ENCODE measurements around the gene RUFY3.
"Not testable (repeated sequence)": the region's sequence is repeated elsewhere in the genome, so short reads cannot be mapped to it uniquely, and the experiment has no call there.

RUFY3 gene

DNA sequence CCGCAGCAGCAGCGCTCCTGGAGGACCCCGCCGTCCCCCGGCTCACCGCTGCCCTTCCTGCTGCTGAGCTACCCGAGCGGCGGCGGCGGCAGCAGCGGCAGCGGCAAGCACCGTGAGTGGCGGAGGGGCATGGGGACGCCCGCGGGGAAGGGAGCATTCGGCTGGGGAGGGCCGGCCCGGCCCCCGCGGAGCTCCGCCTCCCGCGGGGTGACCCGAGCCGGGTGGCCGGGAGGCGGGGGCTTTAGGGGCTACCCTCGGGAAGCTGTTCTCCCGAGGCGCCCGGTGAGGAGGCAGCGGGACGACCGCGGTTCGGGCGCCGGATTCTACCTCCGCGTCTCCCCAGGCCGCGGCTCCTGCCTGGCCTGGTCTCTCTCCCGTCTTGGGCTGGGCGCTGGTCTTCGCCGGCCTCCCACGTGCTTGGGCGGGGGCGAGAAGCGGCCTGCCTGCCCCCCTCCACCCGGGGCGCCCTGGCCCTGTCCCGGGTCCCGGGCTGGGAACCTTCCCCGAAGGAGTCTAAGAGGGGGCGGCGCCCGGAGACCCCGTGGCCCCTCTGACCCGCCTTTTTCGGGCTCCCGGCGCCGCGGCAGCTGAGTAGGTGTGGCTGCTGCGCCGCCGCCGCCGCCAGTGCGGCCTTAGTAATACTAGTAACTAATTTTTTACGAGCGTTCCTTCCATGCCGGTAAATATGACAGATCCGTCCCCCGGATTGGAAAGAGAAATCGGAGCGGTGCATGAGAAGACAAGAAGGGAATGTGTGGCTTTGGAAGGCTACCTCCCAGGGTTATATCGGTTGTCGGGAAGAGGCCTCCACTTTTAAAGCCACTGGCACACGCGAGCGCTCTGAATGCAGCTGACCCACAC lies 16.4 kb upstream of the RUFY3 start:
- no peak for DNase-seq (ENCODE audit: low read depth)

DNA sequence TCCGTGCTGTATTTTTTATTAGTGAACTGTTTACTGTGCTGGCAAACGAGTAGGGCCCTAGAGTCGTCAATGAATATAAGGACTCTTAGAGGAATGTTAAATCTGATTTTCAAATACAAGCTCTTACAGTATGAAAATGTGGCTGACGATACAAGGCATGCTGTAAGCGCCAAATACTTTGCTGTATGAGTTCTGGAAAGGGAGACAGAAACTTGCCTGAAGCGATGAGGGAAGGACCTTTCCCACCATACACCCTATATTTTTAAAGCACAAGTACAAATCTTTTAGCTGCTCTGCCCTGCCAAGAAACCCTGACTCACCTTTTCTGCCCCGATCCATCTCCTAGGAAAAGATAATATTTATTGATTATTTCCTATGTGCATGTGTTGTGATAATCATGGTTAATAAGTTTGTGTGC lies 15.7 kb upstream of the RUFY3 start:
- DNase-seq (ENCODE audit: low read depth), result no peak

- no peak for DNase-seq (ENCODE audit: low read depth)
Observed at GRCh38 chr4:70706516-70706915, 15.2 kb upstream of the RUFY3 start.

DNA sequence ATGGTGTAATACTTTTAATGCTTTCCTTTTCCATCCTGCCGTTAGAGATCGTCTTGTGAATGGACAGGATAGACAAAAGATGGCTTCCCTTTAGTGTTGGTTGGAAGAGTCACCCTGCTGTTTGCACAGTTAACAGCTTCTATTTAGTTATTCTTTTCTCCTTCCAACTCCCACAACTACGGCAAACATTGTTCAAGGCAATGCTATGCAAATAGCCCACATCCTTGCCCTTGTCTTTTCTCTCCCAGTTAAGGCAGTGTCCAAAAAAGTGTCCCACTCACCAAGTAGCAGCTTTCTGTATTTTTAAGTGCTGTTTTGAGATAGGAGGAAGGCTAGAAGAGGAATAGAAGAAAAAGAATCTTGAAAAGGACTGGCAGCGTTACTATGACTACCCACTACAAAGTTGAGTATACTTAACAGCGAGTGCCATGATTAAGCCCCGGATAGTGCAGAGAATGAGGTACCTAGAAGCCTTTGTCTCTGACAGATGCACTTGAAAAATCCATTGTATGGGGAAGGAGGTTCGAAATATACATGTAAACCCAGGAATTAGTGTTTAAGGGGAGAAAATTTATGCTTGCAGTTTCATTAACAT lies 12.1 kb upstream of the RUFY3 start:
- no peak for DNase-seq (ENCODE audit: low read depth)

DNA sequence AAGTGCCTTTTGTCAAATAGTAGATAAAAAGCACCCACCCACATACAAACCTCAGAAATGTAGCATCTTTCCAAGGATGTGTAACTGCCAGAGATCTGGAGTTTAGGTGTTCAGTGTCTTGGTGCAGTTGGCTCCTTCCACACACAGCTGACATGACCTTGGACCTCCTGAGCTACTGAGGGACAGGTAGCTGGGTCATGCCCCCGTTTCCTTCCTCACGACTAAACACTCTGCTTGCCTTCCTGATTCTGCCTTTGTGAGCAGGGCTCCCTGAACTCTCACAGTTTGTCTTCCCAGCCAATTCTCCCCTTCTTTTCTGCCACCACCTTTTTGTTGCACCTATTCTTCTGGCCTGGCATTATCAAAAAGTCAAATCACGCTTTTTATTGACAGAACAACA lies 10.2 kb upstream of the RUFY3 start:
- no peak for DNase-seq (ENCODE audit: low read depth)

- no peak for DNase-seq (ENCODE audit: low read depth)
Observed at GRCh38 chr4:70712150-70712549, 9.6 kb upstream of the RUFY3 start.

DNA sequence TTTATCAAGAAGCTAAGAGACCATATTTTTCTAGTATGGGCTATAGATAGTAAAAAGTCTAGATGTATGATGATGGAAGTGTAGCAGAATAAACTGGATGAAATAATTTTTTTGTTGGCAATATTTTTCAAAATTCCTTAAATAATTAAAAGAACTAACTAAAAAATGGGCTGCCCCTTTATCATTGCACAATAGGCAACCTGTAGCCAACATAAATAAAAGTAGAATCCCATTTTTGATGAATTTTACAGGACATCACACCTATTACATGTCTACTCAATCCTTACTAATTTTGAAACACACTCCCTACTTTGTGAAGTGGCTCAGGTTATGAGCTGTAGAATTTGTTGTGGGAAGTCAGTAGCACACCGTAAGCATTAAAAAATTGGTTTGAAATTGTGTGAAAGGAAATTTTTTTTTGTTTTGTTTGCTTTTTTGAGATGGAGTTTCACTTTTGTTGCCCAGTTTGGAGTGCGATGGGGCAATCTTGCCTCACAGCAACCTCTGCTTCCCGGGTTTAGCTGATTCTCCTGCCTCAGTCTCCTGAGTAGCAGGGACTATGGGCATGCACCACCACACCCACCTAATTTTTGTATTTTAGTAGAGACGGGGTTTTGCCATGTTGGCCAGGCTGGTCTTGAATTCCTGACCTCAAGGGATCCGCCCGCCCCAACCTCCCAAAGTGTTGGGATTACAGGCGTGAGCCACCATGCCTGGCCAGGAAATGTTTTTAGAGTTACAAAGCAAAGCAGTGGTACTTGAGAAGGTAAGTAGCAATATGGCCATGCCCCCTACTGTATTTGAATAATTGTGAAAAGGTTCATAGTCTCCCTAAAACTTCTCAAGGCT lies 8.9 kb upstream of the RUFY3 start:
- no peak for DNase-seq (ENCODE audit: low read depth)

DNA sequence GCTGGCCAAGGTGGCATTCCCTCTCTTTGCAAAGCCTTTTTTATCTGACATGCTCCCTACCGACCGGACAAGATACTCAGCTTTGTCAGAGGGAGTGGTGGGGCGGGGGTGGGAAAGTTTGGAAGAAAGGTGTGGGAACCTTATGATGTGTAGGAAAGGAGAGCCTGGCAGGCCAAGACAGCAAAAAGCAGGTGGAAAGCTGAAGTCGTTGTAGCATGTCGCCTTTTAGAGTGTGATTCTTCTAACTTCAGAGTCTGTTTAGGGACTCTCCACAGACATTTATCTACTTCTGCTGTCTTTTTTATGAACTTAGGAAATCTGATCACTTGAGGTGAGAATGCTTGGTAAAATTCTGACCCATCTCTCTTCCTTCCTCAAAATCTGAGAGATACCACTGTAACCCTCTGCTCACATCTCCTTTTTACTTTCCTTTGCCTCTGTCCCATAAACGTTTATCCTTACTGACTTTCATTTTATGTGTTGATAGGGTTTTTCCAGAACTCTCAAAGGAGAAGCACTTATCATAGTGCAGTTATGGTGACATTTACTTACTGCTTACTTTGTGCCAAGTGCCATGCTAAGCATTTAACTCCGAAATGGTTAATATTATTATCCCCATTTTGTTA lies 8.2 kb upstream of the RUFY3 start:
- no peak for DNase-seq (ENCODE audit: low read depth)

DNA sequence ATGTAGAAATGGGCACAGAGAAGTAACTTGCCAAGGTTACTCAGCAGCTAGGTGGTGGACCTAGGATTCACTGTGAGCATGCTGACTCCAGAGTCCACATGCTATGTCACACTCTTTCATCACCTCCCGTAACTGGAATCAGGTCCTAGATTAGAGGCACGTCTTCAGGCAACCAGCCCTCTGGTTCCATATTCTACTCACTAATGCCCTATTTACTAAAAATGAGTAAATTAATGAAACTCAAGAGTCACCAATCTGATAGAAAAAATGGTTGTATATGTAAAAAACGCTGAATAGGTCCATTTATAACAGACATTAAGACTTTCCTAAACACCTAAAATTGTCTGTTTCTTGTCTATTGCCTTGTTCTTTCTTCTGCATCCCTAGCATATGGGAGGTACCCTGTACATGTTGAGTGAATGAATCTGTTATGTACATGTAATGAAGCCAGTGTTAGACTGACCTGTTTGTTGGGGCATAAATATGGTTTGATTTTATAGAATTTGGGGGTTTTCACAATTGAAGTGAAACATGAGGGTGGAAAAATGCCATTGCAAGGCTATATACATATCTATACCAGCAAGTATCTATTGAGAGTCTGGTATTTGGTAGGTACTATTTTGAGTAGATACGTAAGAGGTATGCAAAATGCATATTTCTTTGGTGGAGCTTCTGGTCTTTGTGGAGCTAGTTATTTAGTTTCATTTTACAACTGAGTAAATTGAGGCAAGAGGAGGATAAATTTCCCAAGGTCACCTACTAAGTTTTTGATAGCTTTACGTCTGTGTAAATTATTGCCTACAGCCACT lies 7.5 kb upstream of the RUFY3 start:
- DNase-seq (ENCODE audit: low read depth), result no peak

DNA sequence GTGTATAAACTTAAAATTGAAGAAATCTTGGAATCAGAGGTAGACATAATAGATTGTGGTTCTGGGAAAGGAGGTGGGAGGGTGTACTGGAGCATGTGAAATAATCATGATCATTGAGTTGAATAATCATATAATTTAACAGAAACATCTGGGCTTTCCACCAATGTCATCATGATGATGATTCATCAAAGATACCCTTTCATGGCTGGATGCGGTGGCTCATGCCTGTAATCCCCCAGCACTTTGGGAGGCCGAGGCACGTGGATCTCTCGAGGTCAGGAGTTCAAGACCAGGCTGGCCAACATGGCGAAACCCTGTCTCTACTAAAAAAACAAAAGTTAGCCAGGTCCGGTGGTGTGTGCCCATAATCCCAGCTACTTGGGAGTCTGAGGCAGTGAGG lies 6.7 kb upstream of the RUFY3 start:
- no peak for DNase-seq (ENCODE audit: low read depth)

- no peak for DNase-seq (ENCODE audit: low read depth)
Observed at GRCh38 chr4:70718811-70719604, 2.8 kb upstream of the RUFY3 start.

GRCh38 chr4:70722199-70722791 lies 531 bp downstream of the RUFY3 start:
- DNase-seq (ENCODE audit: low read depth), result no peak

DNA sequence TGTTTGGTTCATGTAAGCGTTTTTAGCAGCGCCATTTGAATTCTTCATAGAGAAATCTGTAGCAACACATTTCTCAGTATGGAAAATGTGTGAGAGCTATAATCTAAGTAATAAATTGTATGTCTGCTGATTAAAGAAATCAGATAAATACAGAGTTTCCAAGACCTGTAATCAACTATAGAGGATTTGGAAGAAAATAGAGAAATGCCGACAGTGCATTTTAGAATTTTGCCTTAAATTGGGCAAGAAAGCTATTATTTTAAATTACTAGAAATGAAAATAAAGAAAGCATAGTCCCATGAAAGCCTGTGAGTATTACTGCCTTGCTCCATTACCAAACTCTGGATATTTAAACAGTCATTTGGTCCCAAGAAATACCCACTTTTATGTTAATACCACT lies 2.7 kb downstream of the RUFY3 start:
- no peak for DNase-seq (ENCODE audit: low read depth)

GRCh38 chr4:70725633-70726032 lies 3.9 kb downstream of the RUFY3 start:
- no peak for DNase-seq (ENCODE audit: low read depth)

DNA sequence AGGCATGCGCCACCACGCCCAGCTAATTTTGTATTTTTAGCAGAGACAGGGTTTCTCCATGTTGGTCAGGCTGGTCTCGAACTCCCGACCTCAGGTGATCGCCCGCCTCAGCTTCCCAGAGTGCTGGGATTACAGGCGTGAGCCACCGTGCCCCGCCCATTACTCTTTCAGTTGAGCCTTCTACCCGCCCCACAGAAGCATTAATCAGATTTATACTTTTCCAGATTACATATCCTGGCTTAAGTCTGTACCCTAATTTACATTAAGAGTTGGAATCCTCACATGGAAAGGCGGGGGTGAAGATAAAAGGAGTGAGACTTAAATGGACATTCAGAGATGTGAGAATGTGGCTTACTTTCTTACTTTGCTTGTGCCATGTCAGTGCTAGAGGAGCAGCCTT lies 4.8 kb downstream of the RUFY3 start:
- not testable (repeated sequence) for DNase-seq (ENCODE audit: low read depth)

GRCh38 chr4:70728091-70728490 lies 6.3 kb downstream of the RUFY3 start:
- no peak for DNase-seq (ENCODE audit: low read depth)

DNA sequence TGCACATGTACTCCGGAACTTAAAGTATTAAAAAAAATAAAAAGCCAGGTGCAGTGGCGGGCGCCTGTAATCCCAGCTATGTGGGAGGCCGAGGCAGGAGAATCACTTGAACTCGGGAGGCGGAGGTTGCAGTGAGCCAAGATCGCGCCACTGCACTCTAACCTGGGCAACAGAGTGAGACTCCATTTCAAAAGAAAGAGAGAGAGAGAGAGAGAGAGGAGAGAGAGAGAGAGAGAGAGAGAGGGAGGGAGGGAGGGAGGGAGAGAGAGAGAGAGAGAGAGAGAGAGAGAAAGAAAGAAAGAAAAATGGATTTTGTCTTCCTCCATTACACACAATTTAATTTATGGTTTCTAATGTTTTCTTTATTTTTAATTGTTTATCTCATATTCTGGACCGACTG lies 11.1 kb downstream of the RUFY3 start:
- DNase-seq (ENCODE audit: low read depth), result not testable (repeated sequence)

GRCh38 chr4:70734168-70734954 lies 12.6 kb downstream of the RUFY3 start:
- DNase-seq (ENCODE audit: low read depth), result no peak

DNA sequence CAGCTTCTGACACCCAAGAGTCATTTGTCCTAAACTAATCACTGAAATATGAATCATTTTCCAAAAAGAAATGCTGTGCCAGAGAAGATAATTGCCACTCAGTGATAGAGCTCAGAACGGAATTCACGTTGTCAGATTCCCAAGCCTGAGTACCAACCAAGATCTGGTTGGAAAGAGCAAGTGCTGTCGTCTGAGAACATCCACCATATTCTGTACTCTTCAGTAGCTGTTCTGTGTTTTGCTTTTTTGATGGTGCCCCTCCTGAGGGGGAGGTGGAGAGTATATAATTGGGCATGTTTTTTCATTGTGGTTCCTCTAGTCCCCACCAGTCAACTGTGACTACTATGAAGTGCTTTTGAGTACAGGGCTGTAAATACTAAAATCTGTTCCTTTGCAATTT lies 13.2 kb downstream of the RUFY3 start:
- no peak for DNase-seq (ENCODE audit: low read depth)
